OCI-LY1 (cell line): ENCODE results near the gene DUSP6.

ENCODE experiments used
- EZH2 ChIP-seq: fragments of 200-600 bp; sonication (generic), shearing (Covaris generic); IDR thresholded peaks from 2 replicates; pipeline ENCODE4 v1.8.0; 2017; ENCODE audit warnings: borderline replicate concordance, mixed run types, mild to moderate bottlenecking, antibody characterized with exemption, low read length, moderate library complexity, mixed read lengths
- TF ChIP-seq, protein P1 (sequence below): fragments of 200-600 bp; sonication (generic), shearing (Covaris generic); IDR thresholded peaks from 2 replicates; pipeline ENCODE4 v1.5.1; 2017; ENCODE audit warnings: mild to moderate bottlenecking, antibody characterized with exemption, low read length, moderate library complexity, mixed read lengths

- TF ChIP-seq, protein P1, sequence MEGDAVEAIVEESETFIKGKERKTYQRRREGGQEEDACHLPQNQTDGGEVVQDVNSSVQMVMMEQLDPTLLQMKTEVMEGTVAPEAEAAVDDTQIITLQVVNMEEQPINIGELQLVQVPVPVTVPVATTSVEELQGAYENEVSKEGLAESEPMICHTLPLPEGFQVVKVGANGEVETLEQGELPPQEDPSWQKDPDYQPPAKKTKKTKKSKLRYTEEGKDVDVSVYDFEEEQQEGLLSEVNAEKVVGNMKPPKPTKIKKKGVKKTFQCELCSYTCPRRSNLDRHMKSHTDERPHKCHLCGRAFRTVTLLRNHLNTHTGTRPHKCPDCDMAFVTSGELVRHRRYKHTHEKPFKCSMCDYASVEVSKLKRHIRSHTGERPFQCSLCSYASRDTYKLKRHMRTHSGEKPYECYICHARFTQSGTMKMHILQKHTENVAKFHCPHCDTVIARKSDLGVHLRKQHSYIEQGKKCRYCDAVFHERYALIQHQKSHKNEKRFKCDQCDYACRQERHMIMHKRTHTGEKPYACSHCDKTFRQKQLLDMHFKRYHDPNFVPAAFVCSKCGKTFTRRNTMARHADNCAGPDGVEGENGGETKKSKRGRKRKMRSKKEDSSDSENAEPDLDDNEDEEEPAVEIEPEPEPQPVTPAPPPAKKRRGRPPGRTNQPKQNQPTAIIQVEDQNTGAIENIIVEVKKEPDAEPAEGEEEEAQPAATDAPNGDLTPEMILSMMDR: no peak
- no peak for TF ChIP-seq EZH2
Observed at GRCh38 chr12:89324437-89324836, 27.9 kb downstream of the DUSP6 start.
